NCI-H526 (cell line): ENCODE results near the gene LDLRAP1.
"Not testable (repeated sequence)": the region's sequence is repeated elsewhere in the genome, so short reads cannot be mapped to it uniquely, and the experiment has no call there.

ENCODE experiments used
- DNase-seq, 2 experiments: peaks; one replicate each; lab custom pipeline; 2025; lab: John Stamatoyannopoulos, UW

The LDLRAP1 gene, protein sequence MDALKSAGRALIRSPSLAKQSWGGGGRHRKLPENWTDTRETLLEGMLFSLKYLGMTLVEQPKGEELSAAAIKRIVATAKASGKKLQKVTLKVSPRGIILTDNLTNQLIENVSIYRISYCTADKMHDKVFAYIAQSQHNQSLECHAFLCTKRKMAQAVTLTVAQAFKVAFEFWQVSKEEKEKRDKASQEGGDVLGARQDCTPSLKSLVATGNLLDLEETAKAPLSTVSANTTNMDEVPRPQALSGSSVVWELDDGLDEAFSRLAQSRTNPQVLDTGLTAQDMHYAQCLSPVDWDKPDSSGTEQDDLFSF

DNA sequence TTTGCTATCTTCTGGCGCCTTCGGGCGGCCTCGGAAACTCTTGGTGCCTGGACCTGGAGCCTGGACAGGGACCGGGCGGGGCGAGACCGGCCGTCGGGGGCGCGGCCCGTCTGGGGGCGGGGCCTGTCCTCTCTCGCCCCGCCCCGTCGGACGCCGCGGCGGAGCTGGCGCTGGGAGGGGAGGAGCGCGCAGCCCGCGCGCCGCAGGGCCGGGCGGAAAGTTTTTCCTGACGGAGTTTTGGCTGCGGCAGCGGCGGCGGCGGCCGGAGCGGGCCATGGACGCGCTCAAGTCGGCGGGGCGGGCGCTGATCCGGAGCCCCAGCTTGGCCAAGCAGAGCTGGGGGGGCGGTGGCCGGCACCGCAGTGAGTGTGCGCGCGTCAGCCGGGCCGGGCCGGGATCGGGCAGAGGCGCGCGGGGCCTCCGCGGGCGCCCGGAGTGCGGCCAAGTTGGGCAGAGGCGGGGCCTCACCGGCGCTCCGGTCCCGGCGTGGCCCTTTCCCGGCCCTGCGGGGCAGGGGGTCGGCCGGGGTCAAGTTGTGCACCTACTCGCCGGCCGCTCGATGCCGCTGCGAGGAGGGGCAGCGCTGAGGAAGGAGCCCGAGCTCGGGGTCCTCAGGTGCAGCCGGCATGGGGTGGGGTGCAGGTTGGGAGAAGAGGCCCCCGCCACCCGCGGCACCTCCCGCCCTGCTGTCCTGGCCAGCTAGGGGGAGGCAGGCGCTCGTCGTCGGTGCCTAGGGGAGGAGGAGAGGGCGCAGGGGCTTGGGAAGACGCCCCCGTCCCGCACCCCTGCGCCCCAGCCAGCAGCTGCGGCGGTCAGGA, at the start of gene LDLRAP1:
TSS of gene LDLRAP1 (plus strand) at position 182 of the 818 bp plus-strand sequence. CDS start at position 275, 93 bp downstream.
- peak in 1 of 2 experiments; percentile 60 for DNase-seq

DNA sequence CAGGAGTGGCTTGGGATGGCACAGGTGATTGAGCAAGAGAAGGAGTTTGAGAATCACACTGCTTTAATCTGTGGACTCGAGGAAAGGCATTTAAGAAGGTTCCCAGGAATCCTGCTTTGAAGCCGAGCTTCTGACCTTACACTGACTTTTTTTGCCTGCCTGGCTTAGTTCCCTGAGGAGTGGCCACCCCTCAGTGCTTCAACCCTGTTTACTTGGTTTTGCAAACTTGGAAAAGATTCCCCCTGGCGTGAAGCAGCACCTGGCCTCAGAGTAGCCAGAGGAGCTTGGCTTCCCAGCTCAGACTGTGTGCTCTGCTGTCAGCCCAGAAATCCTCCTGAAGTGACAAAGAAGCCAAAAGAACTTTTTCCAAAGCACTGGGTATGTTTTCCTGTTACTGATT, 48.5 kb upstream of the LDLRAP1 start:
- no peak for DNase-seq

DNA sequence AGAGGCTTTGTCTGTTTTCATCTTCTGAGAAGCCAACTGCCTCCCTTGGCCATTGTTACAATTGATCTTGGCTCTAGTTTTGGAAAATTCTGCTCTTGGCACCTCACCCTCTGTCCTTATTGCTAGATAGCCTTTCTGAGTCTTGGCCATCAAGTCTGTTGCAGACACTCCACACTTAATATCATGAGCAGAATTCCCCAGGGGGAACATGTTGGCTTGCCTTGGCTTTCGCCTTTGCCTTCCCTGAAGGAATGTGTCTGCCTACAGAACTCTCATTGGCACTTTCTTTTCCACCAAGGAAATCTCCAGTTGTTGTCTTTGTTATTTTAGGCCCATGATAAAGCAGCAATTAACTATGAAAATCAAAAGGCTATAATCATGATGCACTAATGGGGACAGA, 42.7 kb upstream of the LDLRAP1 start:
- no peak for DNase-seq

DNA sequence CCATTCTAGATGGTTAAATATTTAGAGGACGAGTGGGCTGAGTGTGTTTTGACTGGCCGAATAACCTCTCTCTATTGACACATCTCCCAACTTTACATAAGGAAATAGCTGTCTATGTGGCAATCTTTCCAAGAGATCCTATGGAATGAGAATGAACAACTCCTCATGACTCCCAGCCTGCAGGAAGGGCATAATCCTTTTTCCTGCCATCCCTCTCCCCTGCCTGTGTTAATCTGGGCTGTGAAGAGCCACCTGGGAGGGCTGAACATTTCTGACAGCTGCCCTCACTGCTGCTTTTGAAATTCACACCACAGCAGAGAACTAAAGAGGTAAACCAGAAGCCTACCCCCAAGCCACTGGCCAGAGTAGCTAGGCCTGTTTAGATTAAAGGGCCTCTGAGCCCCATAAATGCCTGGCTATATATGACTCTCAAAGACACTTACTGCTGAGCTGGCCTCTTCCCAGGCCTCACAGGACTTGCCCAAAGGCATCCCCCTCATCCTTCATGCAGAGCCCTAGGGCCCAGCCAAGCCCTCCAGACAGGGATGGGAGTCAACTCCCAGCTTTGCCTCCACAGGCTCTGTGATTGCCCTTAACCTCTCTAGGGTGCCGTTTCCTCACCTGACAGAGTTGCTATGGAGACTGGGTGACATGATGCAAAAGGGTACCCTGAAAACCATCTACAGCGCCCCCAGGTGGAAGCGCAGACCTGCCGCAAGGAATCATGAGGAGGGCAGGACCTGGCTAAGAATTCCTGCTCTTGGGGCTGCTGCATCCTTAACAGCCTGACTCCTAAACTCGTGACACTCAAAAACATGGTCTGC, 42.0 kb upstream of the LDLRAP1 start:
- DNase-seq: peak in 1 of 2 experiments; percentile 17

DNA sequence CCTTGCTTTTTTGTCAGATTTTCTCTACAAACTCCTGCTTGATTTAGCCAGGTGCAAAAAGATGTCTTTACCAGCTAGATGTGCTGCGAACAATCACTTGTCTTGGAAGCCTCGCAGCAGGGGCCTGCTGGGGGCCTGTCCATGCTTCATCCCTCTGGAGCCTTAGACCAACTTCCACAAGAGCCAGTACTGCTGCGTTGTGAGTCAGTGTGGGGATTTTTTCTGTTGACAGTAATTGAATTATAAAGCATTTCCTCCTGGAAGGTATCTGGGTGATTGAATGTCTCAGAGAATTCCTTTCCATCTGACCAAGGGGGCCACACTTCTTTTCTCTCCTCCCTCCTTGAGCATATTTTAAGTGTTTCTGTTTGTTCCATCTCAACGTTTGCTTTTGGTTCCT, 40.4 kb upstream of the LDLRAP1 start:
- no peak for DNase-seq

DNA sequence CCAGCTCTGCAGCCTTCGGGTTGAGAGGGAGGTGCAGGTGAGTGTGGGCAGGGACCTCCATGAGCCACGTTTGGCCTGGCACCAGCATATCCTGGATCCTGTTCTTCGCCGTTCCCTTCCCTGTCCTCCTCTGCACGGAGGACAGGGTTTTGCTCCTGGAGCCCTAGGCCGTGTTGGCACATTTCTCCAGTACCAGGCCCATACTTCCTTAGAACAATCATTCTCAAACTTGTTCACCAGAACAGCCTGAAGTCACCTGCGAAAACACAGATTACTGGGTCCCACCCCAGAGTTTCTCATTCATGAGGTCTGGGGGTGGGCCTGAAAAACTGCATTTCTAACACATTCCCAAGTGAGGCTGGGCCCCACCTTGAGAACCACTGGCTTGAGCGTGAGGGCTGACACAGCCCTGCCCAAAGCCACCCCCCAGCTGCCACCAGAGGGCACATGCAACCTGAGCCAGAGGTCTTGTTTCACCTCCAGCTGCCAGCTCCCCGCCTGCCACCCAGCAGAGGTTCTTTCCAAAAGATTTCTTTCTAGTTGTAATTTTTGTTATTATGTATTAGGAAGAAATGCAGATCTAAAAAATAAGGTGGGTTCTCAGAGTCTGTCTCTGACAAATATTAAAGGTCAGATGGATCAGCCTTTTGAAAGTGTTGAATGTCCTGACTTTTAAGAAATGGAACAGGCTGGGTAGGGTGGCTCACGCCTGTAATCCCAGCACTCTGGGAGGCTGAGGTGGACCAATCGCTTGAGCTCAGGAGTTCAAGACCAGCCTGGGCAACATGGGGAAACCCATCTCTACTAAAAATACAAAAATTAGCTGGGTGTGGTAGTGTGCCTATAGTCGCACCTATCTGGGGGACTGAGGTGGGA, 39.6 kb upstream of the LDLRAP1 start:
- DNase-seq: peak in 1 of 2 experiments; percentile 72

DNA sequence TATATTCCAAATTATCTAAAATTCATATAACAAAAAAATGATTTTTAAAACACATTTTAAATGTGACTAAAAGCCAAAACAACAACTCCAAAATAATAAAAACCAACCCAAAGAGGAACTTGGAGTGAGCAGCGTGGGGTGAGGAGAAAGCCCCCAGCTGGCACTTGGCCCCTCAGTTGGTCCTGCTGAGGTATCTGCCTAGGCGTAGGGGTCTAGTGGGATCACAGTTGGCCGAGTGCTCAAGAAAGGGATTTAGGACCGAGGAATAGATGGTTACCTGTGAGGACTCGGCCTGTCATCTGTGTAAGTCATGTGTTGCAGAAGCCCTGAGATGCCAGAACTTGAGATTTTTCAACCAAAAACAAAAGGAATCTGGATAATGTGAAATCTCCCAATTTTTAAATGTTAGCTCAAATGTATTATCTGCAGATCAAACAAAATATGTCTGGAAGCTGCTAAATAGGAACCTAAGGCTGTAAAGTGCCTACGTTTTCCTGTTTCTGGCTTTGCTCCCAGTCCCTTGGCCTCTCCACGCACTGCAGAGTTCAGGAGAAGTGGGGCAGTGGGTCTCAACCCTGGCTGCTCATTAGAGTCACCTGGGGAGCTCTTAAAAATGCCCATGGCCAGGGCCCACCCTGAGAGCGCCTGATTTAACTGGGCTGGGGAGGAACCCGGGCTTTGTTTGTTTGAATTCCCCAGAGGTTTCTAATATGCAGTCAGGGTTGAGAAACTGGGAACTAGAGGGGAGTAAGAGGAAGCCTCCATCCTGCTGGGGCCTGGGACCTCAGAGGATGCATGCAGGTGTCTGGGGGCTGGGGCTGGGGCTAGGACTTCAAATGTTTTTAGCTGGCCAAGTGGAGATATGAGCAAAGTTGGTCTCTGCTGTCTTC, 38.5 kb upstream of the LDLRAP1 start:
- peak; percentile 35 to 78 for DNase-seq

DNA sequence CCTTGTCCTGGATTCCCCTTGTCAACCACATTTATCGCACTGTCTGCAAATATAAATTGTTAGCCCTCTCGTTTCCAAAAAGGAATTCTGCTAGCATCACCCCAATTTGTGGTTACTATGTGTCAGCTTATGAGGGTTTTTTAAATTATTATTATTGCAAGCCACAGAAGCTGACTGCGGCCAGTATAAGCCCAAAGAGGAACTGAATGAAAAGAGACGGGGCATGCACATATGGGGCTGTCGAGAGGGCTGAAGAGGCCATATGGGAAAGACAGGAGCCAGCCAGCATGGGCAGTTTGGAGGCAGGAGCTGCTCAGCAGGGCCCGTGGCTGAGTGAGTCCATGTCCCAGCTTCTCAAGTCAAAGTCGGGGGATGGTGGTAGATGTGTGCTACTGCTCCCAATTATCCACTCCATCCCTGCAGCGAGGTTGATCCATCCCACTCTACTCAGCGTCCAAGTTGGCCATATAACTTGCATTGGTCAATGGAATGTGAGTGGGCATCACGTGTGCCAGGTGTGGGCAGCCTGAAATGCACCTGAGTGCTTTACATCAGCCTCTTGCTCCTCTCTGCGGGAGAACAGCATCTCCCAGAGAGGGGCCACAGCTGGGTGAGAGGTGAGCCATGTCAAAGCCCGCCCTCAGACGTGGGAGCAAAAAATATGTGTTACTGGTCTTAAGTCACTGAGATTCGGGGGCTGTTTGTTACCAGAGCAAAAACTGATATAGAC, 37.6 kb upstream of the LDLRAP1 start:
- DNase-seq: no peak

DNA sequence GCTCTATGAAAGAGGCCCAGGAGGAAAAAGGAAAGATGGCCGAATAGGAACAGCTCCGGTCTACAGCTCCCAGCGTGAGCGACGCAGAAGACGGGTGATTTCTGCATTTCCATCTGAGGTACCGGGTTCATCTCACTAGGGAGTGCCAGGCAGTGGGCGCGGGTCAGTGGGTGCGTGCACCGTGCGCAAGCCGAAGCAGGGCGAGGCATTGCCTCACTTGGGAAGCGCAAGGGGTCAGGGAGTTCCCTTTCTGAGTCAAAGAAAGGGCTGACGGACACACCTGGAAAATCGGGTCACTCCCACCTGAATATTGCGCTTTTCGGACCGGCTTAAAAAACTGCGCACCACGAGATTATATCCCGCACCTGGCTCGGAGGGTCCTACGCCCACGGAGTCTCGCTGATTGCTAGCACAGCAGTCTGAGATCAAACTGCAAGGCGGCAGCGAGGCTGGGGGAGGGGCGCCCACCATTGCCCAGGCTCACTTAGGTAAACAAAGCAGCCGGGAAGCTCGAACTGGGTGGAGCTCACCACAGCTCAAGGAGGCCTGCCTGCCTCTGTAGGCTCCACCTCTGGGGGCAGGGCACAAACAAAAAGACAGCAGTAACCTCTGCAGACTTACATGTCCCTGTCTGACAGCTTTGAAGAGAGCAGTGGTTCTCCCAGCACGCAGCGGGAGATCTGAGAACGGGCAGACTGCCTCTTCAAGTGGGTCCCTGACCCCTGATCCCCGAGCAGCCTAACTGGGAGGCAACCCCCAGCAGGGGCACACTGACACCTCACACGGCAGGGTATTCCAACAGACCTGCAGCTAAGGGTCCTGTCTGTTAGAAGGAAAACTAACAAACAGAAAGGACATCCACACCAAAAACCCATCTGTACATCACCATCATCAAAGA, 36.6 kb upstream of the LDLRAP1 start:
- DNase-seq: not testable (repeated sequence)

DNA sequence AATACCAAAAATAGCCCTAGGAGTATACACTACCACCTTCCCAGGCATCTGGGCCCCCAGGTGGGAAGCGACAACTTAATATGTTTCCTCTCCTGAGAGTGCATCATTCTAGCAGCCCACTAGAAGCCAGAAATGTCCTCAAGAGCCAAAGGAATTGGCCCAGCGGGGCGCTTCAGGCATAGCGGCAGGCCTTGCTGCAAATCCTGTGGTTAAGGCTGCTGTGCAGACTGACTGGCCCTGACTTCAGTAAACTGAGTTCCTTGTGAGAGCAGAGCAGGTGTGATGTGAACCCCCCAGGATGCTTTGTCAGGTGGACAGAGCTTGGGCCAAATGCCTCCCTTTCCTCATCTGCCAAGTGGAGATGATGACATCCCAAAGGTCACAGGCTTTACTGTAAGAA, 29.7 kb upstream of the LDLRAP1 start:
- peak in 1 of 2 experiments; percentile 30 for DNase-seq

DNA sequence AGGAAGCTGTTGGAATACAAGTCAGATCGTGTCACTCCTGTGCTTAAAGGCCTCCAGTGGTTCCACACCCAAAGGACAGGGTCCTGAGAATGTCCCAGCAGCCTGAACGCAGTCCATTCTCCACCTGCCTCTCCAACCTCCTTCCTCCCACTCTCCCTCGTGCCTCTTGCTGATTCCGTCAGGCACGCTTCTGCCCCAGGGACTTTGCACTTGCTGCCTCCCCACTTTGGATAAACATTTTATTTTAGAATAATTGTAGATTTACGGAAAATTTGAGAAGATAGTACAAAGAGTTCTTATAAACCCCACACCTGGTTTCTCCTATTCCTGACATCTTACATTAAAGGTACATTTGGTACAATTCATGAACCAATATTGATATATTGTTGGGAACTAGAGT, 28.4 kb upstream of the LDLRAP1 start:
- DNase-seq: no peak

DNA sequence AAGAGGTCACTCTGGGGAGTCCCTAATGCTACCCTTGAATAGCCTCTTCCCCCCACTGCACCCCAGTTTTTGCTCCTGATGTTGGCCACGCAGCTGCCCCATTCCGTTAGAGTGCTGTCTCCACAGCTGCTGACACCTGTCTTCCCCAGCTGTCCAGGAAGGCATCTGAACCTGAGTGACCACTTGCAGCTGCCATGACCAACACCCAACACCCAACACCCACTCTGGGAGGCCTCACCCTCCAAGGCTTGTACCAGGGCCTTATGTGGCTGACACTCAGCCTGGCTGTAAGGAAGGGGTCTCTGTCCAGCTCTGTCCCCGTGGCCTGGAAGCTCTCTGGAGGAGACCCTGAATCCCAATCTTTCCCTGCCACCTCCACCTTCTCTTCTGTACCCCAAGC, 26.7 kb upstream of the LDLRAP1 start:
- no peak for DNase-seq

DNA sequence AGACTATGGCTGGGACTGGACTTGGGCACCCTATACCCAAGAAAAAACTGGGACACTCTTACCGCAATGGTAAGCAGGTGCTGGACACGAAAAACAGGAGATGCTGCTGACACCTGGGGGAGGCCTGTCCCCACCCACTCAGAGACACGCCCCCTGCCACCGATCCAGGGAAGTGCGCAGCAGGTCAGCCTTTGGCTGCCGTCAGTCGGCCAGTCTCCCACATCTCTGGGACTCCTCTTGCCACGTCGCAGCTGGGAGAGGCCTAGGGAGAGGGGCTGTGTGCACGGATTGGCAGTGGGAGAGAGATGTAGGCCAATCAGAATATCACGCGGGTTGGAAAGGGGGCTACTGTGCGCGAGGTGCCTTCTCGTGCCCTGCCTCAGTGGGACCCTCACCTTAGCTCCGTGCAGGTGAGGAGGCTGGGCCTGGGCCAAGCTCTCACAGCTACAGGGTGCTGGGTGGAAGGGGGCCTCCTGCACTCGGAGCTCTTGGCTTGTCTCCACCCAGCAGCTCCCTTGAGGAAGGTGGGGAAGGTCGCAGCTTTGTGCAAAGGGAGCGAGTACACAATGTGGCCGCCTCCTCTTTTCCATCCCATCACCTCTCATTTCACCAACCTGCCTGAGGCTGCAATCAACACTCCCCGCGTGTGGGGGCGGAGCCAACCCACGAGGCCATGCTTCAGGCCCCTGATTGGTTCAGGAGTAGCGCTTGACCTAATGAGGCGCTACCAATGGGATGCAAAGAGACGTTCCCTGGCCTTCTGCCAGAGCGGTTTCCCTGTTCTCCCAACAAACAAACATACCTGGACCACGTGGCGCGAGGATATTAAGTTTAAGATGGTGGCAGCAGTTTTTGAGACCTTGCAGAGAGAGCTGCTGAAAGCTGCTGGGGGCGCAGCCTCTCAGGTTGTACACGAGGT, 25.7 kb upstream of the LDLRAP1 start:
- no peak for DNase-seq

DNA sequence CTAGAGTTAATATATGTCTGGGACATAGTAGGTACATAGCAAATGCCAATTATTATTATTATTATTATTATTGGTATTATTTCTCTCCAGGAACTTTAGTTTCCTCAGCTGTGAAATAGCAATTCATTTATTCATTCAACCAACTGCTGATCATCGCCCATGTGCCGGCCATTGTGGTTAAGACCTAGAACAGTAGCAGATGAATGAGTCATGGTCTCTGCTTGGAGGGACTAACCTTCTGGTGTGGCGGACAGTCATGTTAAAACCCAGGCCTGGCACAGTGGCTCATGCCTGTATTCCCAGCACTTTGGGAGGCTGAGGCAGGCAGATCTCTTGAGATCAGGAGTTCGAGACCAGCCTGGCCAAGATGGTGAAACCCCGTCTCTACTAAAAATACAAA, 23.8 kb upstream of the LDLRAP1 start:
- no peak for DNase-seq

DNA sequence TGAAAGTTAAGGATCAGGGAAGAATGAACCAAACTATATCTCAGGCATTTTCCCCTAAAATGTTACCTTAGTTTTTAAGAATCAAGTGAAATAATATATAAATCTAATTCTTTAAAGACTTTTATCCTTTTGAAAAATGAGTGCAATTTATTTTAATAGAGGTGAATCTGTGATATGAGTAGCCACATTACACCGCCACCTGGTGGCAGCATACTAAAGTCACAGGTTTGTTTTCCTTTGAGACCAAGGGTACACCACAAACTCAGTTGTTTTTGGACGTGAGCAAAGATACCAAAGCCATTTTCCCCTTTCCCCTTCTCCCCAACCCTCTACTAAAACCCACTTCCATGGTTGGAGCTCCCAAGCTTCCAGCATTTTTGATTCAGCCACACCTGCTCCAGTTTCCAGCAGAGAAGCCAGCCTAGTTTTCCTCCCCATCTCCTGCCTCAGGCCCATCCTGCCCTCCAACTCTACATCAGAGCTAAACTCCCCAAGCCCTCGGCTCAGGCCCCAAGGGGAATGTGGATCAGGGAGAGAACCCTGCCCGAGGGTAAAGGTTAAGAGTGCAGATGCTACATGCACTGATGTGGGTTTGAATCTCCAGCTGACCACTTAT, 22.9 kb upstream of the LDLRAP1 start:
- peak; percentile 28 to 66 for DNase-seq

DNA sequence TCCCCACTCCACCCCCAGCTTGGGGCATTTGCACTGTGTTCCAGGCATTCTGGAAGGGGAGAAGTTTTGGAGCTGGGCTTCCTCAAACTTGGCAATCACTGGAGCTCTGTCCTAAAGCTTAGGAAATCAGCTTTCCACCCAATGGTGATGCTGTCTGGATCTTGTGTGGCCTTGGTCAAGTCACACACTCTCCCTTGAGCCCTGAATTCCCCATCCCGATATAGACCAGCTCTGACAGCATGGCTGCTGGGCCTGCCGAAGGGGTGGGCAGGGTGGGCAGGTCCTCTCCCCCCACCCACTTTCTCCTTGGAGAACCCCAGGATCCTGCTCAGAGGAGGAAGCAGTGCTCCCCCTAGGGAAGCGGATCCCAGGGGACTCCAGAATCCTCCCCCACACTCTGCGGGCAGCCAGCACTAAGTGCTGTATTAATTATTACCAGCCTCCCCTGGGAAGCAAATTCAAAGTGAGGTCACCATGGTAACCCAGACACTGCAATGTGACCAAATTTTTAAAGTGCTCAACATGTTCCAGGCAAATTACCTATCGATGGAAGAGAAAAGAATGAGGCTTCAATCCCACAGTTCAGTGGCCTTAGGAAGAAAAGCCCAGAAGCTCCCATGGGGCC, 21.3 kb upstream of the LDLRAP1 start:
- peak; percentile 24 to 72 for DNase-seq

DNA sequence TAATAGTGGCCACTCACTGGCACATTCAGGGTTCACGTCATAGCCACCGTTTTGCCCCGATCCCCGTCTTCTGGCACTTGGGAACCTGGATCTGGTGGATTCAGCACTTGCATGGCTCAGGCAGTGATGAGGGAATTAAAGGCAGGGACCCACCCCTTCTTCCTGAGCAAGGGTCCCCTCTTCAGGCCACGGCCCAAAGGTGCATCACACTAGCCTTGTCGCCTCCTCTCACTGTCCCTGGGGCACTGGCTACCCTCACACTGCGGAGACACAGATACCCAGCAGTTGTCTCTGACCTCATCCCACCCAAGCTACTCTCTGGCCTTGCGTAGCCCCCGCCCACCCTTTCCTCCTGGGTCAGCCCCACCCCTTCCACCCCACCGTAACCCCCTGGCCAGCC, 19.9 kb upstream of the LDLRAP1 start:
- DNase-seq: peak; percentile 16 to 68
